DND-41 (cell line): ENCODE measurements around the gene TOR3A.

Experiments
- ATAC-seq: fragments of 200-7000 bp; cut with Tn5 transposase; 3 replicates; pipeline ENCODE4 v1.9.1; 2021; ENCODE audit warnings: low read depth; ENCODE audit not compliant: insufficient read depth
- DNase-seq: peaks from one replicate; pipeline ENCODE4 v3.0.0-alpha.2; 2020
- H2AFZ ChIP-seq: 2 replicates; pipeline ENCODE4 v1.6.0; 2012; ENCODE audit warnings: low read depth, low read length
- H3K27ac ChIP-seq: 2 replicates; pipeline ENCODE4 v1.5.1; 2012; ENCODE audit warnings: low read length, inconsistent platforms
- H3K27me3 ChIP-seq: fragments of 200-600 bp; sonication (generic); 2 replicates; pipeline ENCODE4 v1.6.0; 2012; ENCODE audit warnings: low read length, mild to moderate bottlenecking, inconsistent platforms; ENCODE audit not compliant: insufficient read depth, poor library complexity
- H3K36me3 ChIP-seq: 2 replicates; pipeline ENCODE4 v1.5.1; 2012; ENCODE audit warnings: low read length, inconsistent platforms; ENCODE audit not compliant: insufficient read depth
- H3K4me1 ChIP-seq: 2 replicates; pipeline ENCODE4 v1.5.1; 2012; ENCODE audit warnings: mild to moderate bottlenecking, low read length; ENCODE audit not compliant: insufficient read depth
- H3K4me2 ChIP-seq: 2 replicates; pipeline ENCODE4 v1.6.0; 2012; ENCODE audit warnings: mild to moderate bottlenecking, moderate library complexity, low read length, inconsistent platforms; ENCODE audit not compliant: insufficient read depth
- H3K4me3 ChIP-seq, 2 experiments: fragments of 200-600 bp in 1 of 2; shearing (Covaris generic) in 1 of 2; 2 replicates each; pipeline ENCODE4 v1.5.1; 2012 to 2016; ENCODE audit warnings: inconsistent platforms in 2 of 2, low read length in 2 of 2, mild to moderate bottlenecking in 2 of 2, low read depth in 1 of 2, moderate library complexity in 1 of 2
- H3K79me2 ChIP-seq: 2 replicates; pipeline ENCODE4 v1.6.0; 2012; ENCODE audit warnings: low read length, inconsistent platforms; ENCODE audit not compliant: insufficient read depth
- H3K9ac ChIP-seq: 2 replicates; pipeline ENCODE4 v1.6.0; 2012; ENCODE audit warnings: low read depth, mild to moderate bottlenecking, inconsistent platforms, low read length, moderate library complexity
- H3K9me3 ChIP-seq: 2 replicates; pipeline ENCODE4 v1.5.1; 2012; ENCODE audit warnings: low read length, moderate library complexity, mild to moderate bottlenecking, inconsistent platforms; ENCODE audit not compliant: insufficient read depth, severe bottlenecking
- H4K20me1 ChIP-seq: 2 replicates; pipeline ENCODE4 v1.6.0; 2012; ENCODE audit warnings: low read length; ENCODE audit not compliant: insufficient read depth
- EZH2 ChIP-seq: IDR thresholded peaks from 3 replicates; pipeline ENCODE4 v1.6.1; 2012; ENCODE audit warnings: borderline replicate concordance, low read depth, mild to moderate bottlenecking, moderate library complexity, low read length, inconsistent platforms; ENCODE audit not compliant: severe bottlenecking
- TF ChIP-seq, protein P1 (sequence below): IDR thresholded peaks from 2 replicates; pipeline ENCODE4 v1.5.1; 2012; ENCODE audit warnings: borderline replicate concordance, low read length, moderate library complexity, mild to moderate bottlenecking; ENCODE audit not compliant: poor library complexity, severe bottlenecking; ENCODE audit errors: extremely low read depth

TOR3A gene

DNA sequence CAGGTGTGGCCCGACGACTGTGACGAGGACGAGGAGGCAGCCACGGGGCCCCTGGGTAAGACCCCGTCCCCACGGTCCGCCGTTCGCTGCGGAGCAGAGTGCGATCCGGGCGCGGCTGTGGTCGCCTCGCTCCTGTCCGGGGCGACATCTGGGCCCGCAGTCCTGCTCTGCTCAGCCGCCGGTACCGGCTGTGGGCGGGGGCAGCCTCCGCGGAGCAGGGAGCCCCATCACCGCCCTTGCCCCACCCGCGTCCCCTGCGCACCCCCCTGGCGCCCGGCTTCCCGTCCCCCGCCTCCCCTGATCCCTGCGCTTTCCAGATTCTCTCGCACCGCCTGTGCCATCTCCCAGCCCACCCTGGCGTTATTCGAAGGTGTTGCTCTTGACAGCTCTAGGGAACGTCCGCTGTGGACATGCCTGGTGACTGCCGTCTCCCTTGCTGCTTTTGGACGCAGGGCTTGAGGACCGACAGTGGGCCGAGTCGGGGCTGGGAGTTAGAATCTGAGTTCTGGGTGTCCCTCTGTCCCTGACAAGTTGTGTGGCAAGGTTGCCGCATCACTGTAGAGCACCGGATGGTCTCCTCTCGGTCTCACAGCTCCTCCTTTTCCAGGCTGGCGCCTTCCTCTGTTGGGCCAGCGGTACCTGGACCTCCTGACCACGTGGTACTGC lies 596 bp downstream of the TOR3A start:
- Histone ChIP-seq H3K27ac (peak overlapping the region; percentile 91), H3K79me2 (peaks cover 50% of the 10 kb centered on the region), H2AFZ (peak overlapping the region; percentile 87)

DNA sequence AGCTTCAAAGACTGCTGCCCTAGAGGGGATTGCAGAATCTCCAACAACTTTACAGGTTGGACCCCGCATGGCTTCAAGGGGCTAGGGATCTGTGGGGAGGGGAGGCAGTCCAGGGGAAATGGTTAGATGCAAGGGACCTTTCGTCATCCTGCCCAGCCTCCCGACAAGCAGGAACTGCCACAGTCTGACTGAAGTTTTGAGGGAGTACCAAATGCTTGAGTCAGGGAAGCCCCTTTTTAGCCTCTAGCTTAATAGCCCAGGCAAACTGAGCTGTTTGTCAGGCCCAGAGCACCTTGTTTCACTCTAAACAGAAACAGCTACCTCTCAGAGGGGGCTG lies 1.1 kb downstream of the TOR3A start:
- H3K4me2 ChIP-seq: peak overlapping the region; percentile 98
- no peaks in the 10 kb centered on the region for H3K9me3 ChIP-seq
- ATAC-seq: peak; percentile 13; the same call in 2 of the 3 replicates
- peaks cover 51% of the 10 kb centered on the region for H3K79me2 ChIP-seq
- peaks cover 38% of the 10 kb centered on the region for H3K36me3 ChIP-seq
- peak overlapping the region; percentile 87 for H2AFZ ChIP-seq
- peak overlapping the region; percentile 90 to 91 for H3K4me3 ChIP-seq
- H3K27ac ChIP-seq: peak overlapping the region; percentile 91
- H4K20me1 ChIP-seq: peaks cover 26% of the 10 kb centered on the region
- peaks cover 44% of the 10 kb centered on the region for H3K4me1 ChIP-seq
- H3K27me3 ChIP-seq: no peaks in the 10 kb centered on the region
- TF ChIP-seq, protein P1, sequence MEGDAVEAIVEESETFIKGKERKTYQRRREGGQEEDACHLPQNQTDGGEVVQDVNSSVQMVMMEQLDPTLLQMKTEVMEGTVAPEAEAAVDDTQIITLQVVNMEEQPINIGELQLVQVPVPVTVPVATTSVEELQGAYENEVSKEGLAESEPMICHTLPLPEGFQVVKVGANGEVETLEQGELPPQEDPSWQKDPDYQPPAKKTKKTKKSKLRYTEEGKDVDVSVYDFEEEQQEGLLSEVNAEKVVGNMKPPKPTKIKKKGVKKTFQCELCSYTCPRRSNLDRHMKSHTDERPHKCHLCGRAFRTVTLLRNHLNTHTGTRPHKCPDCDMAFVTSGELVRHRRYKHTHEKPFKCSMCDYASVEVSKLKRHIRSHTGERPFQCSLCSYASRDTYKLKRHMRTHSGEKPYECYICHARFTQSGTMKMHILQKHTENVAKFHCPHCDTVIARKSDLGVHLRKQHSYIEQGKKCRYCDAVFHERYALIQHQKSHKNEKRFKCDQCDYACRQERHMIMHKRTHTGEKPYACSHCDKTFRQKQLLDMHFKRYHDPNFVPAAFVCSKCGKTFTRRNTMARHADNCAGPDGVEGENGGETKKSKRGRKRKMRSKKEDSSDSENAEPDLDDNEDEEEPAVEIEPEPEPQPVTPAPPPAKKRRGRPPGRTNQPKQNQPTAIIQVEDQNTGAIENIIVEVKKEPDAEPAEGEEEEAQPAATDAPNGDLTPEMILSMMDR: no peak
- peak; percentile 49 for DNase-seq
- H3K9ac ChIP-seq: peak overlapping the region; percentile 98

More for the DNA sequence above, 596 bp downstream of the TOR3A start:
- Histone ChIP-seq H3K4me3 (peak overlapping the region; percentile 90 to 91), H3K27me3 (no peaks in the 10 kb centered on the region), H3K36me3 (peaks cover 34% of the 10 kb centered on the region), H3K4me2 (peak overlapping the region; percentile 98), H4K20me1 (peaks cover 23% of the 10 kb centered on the region), H3K9me3 (no peaks in the 10 kb centered on the region), H3K4me1 (peaks cover 44% of the 10 kb centered on the region), H3K9ac (peak overlapping the region; percentile 98)
- DNase-seq (peak; percentile 43), ATAC-seq (peak; percentile 27)
- TF ChIP-seq, protein P1: no peak
- no peak for TF ChIP-seq EZH2

DNA sequence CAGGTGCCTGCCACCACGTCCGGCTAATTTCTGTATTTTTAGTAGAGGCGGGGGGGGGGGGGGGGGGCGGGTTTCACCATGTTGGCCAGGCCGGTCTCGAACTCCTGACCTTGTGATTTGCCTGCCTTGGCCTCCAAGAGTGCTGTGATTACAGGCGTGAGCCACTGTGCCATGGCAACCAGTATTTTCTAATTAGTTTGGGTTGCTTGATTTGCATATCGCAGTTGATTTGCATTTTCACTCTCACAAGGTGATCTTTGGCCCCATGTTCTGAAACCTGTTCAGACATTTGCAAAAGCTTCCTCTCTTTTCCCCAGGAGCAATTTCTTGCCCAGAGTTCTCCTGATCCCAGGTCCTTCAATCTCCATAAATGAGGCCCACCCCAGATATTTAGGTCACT lies 1.7 kb downstream of the TOR3A start:
- Histone ChIP-seq H3K4me1 (peaks cover 44% of the 10 kb centered on the region), H3K9me3 (no peaks in the 10 kb centered on the region), H3K36me3 (peaks cover 43% of the 10 kb centered on the region), H4K20me1 (peaks cover 28% of the 10 kb centered on the region), H3K79me2 (peaks cover 51% of the 10 kb centered on the region), H3K4me3 (peak overlapping the region in 1 of 2 experiments; percentile 91; a peak in 1 of 4 replicates), H3K9ac (peak overlapping the region; percentile 98; the same call in 1 of the 2 replicates), H3K4me2 (peak overlapping the region; percentile 98), H2AFZ (no peak overlapping the region), H3K27ac (0 out of 2 replicates have a peak overlapping the region, but pooled peaks have one; percentile 17), H3K27me3 (no peaks in the 10 kb centered on the region)
- DNase-seq (no peak), ATAC-seq (no peak)
- TF ChIP-seq, protein P1: no peak
- TF ChIP-seq EZH2: no peak
